GM21381 (cell line): ENCODE results near the gene PTPA.
"Not testable (repeated sequence)": the region's sequence is repeated elsewhere in the genome, so short reads cannot be mapped to it uniquely, and the experiment has no call there.

Experiments
- ATAC-seq: cut with Tn5 transposase; IDR thresholded peaks from one replicate; pipeline ENCODE4 v1.9.1; 2021; ENCODE audit warnings: mild to moderate bottlenecking, moderate library complexity; ENCODE audit not compliant: unreplicated experiment

The PTPA gene

DNA sequence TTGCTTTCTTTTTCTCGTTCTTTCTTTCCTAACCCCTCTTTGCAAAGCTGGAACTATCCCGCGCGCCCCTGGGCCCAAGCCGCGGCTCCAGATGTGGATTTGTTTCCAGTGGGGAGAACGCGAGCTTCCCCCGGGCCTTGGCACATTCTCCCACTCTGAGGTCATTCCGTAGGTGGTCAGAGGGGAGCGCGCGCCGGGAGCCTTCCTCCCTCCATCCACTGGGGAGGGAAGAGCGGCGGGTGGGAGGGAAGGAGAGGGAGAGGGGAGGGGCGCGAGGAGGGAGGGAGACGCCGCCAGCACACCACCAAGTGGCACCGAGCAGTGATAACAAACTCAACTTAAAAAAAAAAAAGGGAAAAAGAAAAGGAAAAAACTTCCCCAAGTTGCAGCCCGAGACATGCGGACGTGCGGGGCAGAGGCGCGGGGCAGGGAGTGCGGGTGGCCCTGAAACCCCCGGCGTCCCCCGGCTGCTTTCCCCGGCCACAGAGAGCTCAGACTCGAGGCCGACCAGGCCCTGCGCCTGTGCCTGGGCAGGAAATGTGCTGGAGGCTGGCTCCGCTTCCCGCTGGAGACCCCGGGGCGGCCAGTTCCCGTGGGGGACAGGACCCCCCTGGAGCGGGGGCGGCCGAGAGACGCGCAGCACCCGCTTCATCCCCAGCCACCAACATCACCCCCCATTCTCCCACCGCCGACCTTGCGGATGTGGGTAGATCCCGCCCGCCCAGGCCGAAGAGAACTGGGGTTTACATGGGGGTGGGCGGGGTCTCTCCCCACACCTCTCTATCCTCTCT is 63.7 kb downstream of the PTPA start:
- ATAC-seq: no peak

DNA sequence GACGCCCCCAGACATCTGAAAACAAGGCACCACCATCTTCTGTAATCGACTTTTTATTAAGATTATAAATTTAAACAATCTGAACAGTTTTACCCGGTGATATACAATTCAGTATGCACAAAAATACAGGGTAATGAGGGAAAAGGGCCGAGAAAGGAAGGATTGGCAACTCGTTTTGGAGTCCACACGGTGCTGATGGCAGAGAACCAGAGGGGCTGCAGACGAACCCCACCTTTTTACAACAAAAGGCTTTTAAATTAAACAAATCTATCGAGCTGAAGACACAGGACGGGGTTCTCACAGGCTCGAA is 64.3 kb downstream of the PTPA start:
- ATAC-seq: no peak

DNA sequence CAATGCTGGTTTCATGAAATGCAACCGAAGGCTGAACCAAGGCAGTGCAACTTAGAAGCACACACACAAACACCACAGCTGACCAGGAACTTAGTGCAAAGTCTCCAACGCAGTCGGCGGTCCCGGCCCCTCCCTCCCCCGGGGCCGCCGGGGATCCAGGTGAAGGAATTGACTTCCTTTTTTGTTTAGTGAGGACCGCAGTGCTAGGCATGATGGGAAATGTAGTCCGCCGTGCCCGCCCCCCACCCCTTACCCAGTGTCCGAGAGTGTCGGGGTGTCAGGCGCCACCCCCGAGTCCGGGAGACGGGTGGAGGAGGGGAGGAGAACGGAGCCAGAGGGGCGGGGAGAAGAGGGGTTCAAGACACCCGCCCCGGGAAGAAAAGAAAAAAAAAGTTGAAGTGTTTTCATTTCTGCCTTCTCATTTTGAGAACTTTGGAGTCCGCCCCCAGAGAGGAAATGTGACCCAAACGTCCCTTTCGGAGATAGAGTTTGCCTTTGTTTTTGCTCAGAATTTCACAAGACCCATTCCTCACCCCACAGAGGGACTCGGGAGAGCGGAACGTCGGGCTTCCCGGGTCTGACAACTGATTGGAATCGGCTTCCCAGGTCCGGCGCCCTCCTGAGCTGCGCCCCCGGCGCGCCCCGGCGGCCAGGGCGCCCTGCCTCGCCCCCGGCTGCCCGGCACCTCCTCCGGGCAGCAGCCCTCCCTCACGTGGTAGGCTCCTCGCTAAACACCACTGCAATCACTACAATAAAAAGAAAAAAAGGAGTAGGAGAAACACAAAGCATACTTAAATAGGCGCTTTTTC is 64.8 kb downstream of the PTPA start:
- ATAC-seq: no peak

DNA sequence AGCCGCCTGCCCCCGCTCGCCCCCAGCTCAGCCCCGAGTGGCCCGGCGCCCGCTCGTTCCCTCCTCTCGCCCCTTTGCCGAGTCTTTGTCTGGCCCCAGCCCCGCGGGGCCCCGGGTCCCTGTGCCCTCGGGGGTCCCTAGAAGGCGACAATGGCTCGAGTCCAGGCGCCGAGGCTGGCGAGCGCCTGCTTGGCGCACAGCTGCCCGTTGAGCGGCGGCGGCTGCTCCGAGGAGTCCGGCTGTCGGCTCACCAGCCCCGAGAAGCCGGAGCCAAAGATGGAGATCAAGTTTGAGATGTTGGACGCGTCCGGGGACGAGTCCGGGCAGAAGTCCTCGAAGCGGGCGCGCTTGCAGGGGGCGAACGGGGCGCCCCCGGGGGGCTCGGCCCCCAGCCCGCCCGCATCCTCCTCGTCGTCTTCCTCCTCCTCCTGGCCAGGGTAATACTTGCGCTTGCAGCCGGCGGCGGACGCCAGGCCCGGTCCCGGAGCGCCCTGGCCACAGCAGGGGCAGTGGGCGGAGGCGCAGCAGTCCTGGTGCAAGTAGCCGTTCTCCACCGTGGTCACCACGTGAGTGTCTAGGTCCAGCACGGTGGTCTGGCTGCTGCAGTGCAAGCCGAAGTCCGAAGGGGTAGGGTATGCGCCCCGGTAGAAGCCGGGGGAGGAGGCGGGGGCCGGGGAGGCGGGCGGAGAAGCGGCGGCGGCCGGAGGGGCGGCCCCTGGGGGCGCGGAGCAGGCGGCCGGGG is 65.7 kb downstream of the PTPA start:
- no peak for ATAC-seq

DNA sequence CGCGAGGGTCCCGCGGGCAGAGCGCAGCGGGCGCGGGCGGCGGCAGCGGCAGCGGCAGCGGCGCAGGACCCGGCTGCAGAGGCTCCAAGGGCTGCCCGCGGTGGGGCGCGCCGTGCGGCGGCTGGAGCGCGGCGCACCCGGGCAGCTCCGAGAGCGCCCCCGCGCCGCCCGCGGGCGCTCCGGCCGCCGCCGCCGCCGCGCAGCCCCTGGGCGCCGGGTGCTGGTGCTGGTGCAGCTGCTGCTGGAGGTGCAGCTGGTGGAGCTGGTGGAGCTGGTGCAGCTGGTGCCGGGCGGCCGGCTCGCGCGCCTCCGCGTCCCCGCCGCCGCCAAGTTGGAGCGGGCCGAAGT is 66.2 kb downstream of the PTPA start:
- ATAC-seq: peak; percentile 21

DNA sequence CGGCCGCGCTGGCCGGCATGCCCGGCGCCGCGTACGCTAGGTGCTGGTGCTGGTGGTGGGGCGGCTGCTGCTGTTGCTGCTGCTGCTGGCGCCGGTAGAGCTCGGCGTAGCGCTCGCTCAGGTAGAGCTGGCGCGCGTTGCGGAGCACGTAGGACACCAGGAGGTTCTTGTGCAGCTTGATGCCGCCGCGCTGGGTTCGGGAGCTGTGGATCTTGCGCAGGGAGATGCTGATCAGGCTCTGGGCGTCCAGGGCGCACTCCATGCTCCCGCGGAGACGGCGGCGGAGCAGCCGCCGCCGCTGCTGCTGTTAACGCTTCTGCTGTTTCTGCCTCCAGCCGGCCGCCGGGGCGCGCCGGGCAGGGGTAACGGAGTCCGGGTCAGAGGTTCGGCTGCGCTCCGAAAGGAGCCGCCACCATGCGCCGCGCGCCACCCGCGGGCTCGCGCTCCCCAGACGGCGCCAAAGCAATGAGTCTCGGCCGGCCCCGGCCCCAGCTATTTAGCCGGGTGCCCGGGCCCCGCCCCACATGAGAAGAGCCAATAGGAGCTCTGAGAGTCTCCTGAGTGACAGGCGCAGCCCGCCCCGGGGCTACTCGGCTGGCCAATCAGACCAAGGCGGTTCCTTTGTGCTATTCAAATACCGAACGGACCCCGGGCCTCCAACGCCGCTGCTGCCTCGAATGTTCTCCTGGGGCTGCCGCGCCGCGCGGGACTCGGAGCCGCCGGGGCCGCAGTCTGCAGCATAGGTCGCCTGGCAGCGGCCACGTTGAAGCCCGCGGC is 66.8 kb downstream of the PTPA start, which contains the start of gene IER5L:
IER5L (minus strand) TSS at position 471 of the 777 bp plus-strand sequence; CDS start at position 262, 209 bp downstream.
- peak; percentile 58 for ATAC-seq

DNA sequence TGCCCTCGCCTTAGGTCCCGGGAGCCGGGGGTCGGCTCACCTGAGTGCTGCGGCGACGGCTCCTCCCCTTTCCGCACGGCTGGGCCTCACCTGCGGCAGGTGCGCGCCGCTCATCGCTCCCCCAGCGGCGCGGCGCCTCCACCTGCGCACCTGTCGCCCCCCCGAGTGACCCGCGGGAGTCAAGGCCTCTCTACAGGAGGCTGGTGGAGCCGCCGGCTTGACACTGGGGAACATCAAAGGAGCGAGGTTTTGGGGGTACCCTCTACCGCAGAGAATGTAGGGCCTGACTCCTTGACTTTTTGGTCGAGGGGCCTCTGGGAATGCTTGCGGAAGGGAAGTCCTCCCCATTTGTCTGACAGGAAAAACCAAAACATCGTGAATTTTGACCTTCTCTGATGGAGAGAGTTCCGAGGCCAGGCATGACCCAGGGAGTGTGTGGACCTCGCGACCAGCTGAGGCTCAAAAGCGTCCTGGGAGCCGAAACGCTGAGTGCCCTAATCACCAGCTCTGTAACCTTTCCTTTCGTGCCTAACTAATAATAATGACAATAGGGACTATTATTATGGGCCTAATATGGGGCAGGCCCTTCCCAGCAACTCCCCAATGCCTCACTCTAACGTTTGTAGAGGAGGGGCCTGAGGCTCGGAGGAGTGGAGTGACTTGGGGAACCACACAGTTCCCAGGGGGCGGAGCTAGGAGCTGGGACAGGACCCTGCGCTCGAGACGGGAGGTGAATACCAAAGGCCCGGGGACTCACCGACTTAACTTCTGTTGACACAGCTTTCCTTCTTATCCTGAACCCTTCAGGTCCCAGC is 67.6 kb downstream of the PTPA start:
- no peak for ATAC-seq

DNA sequence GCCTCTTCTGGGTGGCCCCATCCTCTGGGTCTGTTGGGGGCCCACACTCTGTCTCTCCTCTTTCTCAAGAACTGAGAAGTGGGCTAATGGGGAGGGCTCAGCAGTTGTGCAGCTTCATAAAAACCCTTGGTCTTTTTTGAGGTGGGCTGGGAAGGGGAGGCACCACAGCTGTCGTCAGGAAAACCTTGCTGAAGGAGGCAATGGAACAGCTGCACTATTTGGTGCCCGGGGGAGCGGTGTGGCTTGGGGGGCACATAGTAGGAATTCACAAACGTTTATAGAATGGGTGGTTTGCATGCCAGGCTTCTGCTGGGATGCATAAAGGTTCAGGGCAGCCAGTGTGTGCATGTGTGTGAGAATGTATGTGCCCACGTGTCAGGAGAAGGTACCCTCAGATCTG is 70.0 kb downstream of the PTPA start:
- ATAC-seq: no peak

DNA sequence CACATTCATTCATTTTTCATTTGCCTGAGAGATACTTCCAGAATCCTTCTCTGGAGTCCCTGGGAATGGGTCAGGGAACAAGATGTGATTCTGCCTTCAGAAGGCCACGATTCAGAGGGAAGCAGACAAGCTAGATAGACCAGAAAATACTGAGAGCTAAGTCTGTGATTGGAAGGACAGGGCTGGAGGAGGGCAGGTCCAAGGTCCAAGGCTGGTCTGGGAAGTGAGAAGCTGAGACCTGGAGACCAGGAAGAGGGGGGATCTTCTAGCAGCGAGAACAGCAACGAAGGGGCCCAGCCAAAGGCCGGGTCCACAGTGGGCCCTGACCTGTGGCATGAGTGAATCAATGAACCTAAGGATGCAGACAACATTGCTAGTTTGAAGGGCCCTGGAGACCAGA is 70.9 kb downstream of the PTPA start:
- no peak for ATAC-seq

DNA sequence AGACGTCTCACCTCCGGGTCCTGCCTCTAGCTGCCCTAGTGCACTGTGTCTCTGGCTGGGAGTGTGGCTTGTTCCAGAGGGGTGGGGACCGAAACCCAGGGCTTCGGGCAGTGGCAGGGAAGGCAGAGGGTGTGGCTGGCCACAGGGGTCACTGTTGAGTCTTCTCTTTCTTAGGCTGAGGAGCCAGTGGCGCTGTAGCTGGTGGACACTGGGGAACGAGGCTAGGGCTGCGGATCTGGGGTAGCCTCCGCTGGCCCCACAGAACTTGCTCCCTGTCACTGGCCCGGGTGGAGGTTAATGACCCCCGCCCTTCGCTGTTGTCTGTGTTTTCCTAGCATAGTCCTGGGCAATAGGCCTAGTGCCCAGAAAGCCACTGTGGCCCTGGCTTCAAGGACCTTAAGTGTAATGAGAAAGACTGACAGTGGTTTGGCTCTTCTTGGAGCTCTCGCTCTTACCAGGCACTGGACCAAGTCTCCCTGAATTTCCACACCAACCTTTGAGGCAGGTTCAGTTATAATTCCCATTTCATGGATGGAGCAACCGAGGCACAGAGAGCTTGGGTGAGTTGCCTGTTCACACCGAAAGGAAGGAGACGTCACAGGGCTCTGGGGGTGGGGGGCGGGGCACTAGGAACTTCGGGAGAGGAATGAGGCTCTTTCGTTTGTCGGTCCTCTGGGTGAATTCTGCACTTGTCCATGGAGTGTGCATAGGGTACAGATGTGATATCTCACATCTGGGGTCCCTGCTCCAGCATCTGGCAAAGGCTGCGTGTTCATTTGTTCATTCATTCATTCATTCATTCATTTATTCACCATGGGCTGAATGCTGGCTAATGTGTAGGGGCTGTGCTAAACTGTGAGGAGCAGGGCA is 71.6 kb downstream of the PTPA start:
- ATAC-seq: no peak

DNA sequence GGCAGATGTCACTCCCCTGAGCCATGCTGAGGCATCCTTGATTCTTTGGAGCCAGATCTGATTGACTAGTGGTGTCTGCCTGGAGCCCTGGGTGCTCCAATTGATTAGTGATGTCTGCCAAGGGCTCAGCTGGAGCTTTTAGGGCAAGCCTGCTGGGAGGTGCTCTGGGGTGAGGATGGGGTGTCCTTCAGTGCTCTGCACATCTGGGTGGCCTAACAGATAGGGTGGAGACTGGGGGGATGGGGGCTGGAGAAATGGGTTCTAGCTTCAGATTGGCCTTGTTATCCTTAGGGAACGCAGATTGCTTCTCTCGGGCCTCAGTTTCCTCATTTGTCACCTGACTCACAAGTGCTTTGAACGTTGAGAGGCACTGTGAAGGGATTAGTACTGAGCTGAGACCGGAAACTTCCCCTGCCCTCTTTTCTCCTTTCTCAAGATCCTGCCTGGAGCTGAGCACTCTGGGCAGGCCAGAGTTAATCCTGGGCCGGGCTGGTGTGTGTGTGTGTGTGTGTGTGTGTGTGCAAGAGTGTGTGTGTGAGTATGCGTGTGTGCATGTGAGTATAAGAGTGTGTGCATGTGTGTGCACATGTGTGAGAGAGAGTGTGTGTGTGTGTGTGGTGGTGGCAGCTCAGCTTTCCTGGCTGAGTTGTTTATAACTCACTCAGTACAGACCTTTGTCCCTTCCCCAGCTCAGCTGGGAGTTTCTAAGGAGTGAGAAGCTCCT is 72.4 kb downstream of the PTPA start:
- no peak for ATAC-seq

DNA sequence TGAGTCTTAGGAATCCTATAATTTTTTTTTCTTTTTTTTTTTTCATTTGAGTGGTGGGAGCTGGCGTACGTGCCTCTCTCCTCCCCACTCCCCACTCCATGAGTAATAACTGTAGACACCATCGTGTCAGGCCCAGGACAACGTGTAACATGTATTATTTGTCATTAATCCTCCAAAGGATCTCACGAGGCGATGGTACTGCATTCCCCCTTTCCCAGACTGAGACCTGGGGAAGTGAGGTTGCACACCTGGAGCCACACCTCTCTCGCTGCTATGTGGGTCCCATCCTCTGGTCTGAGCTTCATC is 73.0 kb downstream of the PTPA start:
- no peak for ATAC-seq

DNA sequence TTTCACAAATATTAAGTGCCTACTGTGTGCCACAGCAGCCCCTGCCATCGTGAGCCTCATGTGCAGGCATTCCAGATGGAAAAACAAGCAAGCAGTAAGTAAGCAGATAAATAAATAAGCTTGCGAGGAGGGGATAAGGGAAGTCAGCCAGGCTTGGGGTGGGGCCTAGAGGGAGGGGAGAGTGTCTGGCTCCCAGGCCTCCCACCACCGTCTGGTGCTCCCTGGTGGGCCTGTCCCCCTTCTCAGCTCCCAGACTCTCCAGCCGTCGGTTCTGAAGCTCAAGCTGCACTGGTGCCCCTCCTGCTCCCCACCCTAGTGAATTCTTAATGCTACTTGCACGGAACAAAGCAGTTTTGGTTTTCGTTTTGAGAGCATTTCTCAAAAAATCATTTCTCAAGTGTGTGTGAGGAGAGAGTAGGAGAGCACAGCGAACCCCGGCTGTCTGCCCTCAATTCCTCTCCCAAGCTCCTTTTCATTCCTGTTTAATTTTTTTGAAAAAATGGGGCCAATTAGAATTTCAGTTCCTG is 73.4 kb downstream of the PTPA start:
- ATAC-seq: no peak

DNA sequence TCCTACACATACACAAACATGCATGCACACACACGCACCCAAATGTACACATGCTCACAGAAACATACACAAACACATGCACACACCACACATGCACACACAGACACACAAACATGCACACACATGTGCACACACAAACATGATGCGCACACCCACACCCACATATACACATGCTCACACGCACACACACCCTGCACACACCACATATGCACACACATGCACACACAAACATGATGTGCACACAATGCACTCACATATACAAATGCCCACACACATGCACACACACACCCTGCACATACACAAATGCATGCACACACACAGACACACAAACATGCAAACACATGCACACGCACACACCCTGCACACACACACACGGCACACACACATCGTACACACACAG is 74.2 kb downstream of the PTPA start:
- no peak for ATAC-seq

DNA sequence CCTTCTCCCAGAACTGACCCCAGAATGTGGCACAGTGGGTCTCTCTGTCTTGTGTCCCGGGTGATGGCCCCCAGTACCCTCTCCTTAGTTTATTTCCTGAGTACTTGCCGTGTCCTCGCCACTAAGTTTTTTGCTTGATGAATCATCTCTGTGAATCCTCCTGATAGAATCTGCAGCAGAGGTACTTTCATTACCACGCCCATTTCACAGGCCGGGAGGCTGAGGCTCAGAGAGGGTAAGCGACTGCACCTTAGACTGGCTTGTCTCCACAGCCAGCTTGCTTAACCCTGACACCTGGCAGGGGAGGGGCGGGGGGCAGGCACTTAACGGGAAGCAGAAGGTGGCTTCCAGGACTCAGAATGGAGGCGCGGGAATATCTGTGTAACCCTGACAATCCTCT is 74.8 kb downstream of the PTPA start:
- no peak for ATAC-seq

DNA sequence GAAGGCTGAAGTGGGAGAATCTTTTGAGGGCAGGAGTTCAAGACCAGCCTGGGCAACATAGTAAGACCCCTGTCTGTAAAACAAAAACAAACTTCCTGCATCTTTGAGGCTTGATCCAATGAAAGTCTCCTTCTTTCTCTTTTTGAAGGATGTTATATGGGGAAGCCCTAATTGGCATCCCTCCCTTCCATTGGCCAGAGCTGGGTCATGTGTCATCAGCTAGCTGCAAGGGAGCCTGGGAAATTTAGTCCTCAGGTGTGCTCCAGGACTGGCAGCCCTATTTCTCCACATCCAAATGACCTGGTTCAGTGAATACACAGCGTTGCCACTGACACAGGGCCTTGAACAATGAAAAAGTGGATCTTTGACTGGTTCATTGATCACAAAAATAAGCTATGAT is 75.8 kb downstream of the PTPA start:
- no peak for ATAC-seq

DNA sequence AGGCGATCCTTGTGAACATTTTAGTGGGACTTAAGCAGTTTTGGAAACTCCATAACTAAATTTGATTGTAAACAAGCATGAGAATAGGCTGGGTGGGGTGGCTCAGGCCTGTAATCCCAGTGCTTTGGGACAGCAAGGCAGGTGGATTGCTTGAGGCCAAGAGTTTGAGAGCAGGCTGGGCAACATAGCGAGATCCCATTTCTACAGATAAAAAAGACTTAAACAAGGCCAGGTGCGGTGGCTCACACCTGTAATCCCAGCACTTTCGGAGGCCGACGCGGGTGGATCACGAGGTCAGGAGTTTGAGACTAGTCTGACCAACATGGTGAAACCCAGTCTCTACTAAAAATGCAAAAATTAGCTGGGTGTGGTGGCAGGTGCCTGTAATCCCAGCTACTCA is 78.8 kb downstream of the PTPA start:
- ATAC-seq: not testable (repeated sequence)

DNA sequence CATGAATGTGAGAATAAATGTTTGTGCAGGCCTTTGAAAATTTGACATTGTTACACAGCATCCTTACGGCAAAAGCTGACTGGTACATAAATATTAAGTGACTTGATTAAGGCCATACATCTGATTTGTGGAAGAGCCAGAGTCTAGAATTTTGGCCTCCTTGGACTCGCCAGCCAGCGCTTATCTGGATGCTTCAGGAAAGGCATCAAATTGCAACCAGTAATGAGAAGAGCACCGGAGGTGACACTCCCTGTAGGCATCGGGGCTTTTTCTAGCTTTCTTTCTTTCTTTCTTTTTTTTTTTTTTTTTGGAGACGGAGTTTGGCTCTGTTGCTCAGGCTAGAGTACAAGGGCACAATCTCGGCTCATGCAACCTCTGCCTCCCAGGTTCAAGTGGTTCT is 80.0 kb downstream of the PTPA start:
- ATAC-seq: no peak

DNA sequence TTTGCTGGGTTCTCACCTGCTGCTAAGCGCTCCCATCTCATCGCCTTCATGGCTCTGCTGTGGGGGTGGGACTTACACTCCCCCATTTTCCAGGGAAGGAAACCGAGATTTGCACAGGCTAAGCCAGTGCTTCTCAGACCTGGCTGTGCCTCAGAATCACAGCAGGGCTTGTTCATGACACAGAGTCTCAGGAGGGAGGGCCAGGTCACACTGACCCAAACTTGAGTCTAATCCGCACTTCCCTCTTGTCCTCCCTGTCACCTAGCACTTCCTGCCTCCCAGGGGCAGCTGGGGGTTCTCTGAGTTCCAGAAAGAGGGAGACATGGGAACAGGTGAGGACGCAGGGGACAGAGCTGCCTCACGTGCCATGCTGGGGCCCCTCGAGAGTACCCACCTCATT is 82.4 kb downstream of the PTPA start:
- ATAC-seq: no peak
